Measurements from ENCODE around the gene UBE2S.

DNA sequence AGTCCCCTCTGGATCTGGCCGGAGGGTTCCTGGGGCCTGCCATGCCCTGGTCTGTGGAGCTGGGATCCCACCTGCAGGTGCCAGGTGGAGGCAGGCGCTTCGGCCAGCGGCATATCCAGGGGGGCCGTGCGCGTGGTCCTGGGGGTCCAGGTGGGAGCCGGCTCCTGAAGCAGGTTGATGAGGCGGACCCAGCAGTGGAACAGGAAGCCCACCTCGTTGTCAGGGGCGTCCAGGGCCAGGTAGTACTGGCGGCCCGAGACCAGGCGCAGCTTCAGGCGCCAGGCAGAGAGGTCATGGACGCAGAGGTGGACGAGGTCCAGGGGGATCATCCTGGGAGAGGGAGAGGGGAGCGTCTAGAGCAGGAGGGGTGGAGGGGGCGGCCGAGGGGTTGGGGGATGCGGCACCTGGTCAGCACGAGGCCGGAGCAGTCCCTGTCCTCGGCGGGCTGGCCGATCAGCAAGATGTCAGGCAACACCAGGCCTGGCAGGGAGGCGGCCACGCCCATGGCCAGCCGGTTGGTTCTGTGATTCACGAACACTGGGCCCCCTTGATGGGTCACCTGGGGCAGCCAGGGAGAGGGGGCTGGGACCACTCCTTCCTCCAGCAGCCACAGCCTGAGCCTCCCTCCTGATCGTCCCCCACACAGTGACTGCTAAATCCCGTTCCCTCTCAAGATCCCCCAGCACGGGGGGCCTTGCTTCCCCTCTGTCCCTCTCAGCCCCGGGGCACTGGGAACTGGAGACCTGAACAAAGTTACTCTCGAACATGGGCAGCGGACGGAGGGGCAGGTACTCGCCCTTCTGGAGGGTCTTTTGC lies 45.2 kb downstream of the UBE2S start:
- TF ChIP-seq, protein P1, sequence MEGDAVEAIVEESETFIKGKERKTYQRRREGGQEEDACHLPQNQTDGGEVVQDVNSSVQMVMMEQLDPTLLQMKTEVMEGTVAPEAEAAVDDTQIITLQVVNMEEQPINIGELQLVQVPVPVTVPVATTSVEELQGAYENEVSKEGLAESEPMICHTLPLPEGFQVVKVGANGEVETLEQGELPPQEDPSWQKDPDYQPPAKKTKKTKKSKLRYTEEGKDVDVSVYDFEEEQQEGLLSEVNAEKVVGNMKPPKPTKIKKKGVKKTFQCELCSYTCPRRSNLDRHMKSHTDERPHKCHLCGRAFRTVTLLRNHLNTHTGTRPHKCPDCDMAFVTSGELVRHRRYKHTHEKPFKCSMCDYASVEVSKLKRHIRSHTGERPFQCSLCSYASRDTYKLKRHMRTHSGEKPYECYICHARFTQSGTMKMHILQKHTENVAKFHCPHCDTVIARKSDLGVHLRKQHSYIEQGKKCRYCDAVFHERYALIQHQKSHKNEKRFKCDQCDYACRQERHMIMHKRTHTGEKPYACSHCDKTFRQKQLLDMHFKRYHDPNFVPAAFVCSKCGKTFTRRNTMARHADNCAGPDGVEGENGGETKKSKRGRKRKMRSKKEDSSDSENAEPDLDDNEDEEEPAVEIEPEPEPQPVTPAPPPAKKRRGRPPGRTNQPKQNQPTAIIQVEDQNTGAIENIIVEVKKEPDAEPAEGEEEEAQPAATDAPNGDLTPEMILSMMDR (conservative IDR thresholded peaks at IDR 0.05; ENCODE audit: low read length): no peak
- no peak for TF ChIP-seq EZH2phosphoT487 (IDR thresholded peaks at IDR 0.05; ENCODE audit: borderline replicate concordance)
